ENCODE results near the gene ZSWIM1.

GRCh38 chr20:45866454-45866853 is 14.6 kb upstream of the ZSWIM1 start:
- TF ChIP-seq EZH2 (optimal IDR thresholded peaks at IDR 0.05; ENCODE audit: low read depth, low read length) (no peak), EZH2phosphoT487 (IDR thresholded peaks at IDR 0.05; ENCODE audit: low read length) (no peak)
- TF ChIP-seq, protein P1, sequence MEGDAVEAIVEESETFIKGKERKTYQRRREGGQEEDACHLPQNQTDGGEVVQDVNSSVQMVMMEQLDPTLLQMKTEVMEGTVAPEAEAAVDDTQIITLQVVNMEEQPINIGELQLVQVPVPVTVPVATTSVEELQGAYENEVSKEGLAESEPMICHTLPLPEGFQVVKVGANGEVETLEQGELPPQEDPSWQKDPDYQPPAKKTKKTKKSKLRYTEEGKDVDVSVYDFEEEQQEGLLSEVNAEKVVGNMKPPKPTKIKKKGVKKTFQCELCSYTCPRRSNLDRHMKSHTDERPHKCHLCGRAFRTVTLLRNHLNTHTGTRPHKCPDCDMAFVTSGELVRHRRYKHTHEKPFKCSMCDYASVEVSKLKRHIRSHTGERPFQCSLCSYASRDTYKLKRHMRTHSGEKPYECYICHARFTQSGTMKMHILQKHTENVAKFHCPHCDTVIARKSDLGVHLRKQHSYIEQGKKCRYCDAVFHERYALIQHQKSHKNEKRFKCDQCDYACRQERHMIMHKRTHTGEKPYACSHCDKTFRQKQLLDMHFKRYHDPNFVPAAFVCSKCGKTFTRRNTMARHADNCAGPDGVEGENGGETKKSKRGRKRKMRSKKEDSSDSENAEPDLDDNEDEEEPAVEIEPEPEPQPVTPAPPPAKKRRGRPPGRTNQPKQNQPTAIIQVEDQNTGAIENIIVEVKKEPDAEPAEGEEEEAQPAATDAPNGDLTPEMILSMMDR (IDR thresholded peaks at IDR 0.05; ENCODE audit: low read length) = no peak
